HCT116 (cell line): Measurements from ENCODE around the gene UPK3A. TPM values are rescaled to one million over a fixed set of nuclear protein-coding genes. Genes with fewer than 3 reads are reported as not detected.

Source experiments
- ATAC-seq: fragments of 200-7000 bp; cut with Tn5 transposase; 2 replicates; pipeline ENCODE4 v1.9.1; 2020; ENCODE audit warnings: mild to moderate bottlenecking, moderate library complexity
- BruUV-seq: library from RNA; stranded (reverse); fragments of 400-500 nt; replicated peaks from 2 replicates; lab custom pipeline; 2021; lab: Mats Ljungman, UMichigan
- CTCF ChIA-PET: fragments of 300-600 bp; sonication (Branson Sonifier 250); formaldehyde crosslinking; loops from one replicate; lab custom pipeline; 2021; ENCODE audit warnings: antibody characterized with exemption; lab: Charles Lee
- POLR2A ChIA-PET: fragments of 300-600, 350-600 bp; sonication (Branson Sonifier 250); formaldehyde crosslinking; loops from one replicate; lab custom pipeline; 2021; ENCODE audit warnings: antibody characterized with exemption; lab: Charles Lee
- RAD21 ChIA-PET, 2 experiments: fragments of 300-600 bp; sonication (Branson Sonifier 250); formaldehyde crosslinking; loops; one replicate each; lab custom pipeline; 2023; ENCODE audit warnings: low total read pairs in 2 of 2; ENCODE audit not compliant: uncharacterized antibody in 2 of 2, unreplicated experiment in 2 of 2, low non-redundant PET in 1 of 2; lab: Charles Lee
- DNase-seq: peaks from one replicate; pipeline ENCODE4 v3.0.0-alpha.2; 2010; ENCODE audit warnings: low read depth, low spot score
- H2AFZ ChIP-seq: fragments of 200-600 bp; shearing (Covaris generic), sonication (generic); 2 replicates; pipeline ENCODE4 v1.6.1; 2017; ENCODE audit warnings: low read depth, mixed run types, mixed read lengths, antibody characterized with exemption, low read length; ENCODE audit not compliant: poor library complexity, severe bottlenecking
- H3K27ac ChIP-seq: 2 replicates; pipeline ENCODE4 v1.5.1; 2012; ENCODE audit warnings: low read depth, low read length
- H3K27me3 ChIP-seq: fragments of 200-600 bp; sonication (generic); 2 replicates; pipeline ENCODE4 v1.6.1; 2016; ENCODE audit warnings: mixed run types, low read length, mixed read lengths; ENCODE audit not compliant: insufficient read depth
- H3K36me3 ChIP-seq, 2 experiments: fragments of 200-500 bp in 1 of 2; fragments of 200-600 bp in 1 of 2; sonication (Bioruptor generic) in 1 of 2; sonication (generic) in 1 of 2; 2 replicates each; pipeline versions ENCODE4 v1.5.1 to v1.6.1; 2014 to 2016; ENCODE audit warnings: low read length in 2 of 2, inconsistent platforms in 1 of 2, mixed read lengths in 1 of 2, mixed run types in 1 of 2; ENCODE audit not compliant: insufficient read depth in 2 of 2, control insufficient read depth in 1 of 2
- H3K4me1 ChIP-seq, 2 experiments: fragments of 200-600 bp in 1 of 2; sonication (generic) in 1 of 2; 2 replicates each; pipeline versions ENCODE4 v1.5.1 to v1.6.1; 2012 to 2017; ENCODE audit warnings: low read length in 2 of 2, inconsistent platforms in 1 of 2, mild to moderate bottlenecking in 1 of 2, mixed read lengths in 1 of 2, mixed run types in 1 of 2, moderate library complexity in 1 of 2; ENCODE audit not compliant: insufficient read depth in 2 of 2, control insufficient read depth in 1 of 2
- H3K4me2 ChIP-seq: fragments of 200-600 bp; sonication (generic); 2 replicates; pipeline ENCODE4 v1.6.1; 2017; ENCODE audit warnings: mixed run types, low read length, mixed read lengths
- H3K4me3 ChIP-seq, 2 experiments: fragments of 200-600 bp in 1 of 2; sonication (generic) in 1 of 2; replicated peaks in 1 of 2; 2 replicates each; pipeline ENCODE4 v1.5.1; 2011 to 2016; ENCODE audit warnings: low read length in 2 of 2, control low read depth in 1 of 2, low read depth in 1 of 2, mild to moderate bottlenecking in 1 of 2, mixed read lengths in 1 of 2, mixed run types in 1 of 2
- H3K79me2 ChIP-seq: fragments of 200-600 bp; sonication (generic); 2 replicates; pipeline ENCODE4 v1.6.1; 2017; ENCODE audit warnings: mild to moderate bottlenecking, mixed run types, low read length, moderate library complexity, mixed read lengths; ENCODE audit not compliant: insufficient read depth
- H3K9ac ChIP-seq: fragments of 200-600 bp; sonication (generic); 2 replicates; pipeline ENCODE4 v1.6.1; 2016; ENCODE audit warnings: low read length, mixed read lengths
- H3K9me2 ChIP-seq: fragments of 200-600 bp; sonication (generic), shearing (Covaris generic); 2 replicates; pipeline ENCODE4 v1.6.1; 2017; ENCODE audit warnings: mixed run types, mild to moderate bottlenecking, moderate library complexity; ENCODE audit not compliant: insufficient read depth
- H3K9me3 ChIP-seq, 2 experiments: fragments of 200-500 bp in 1 of 2; fragments of 200-600 bp in 1 of 2; sonication (Bioruptor generic) in 1 of 2; sonication (generic) in 1 of 2; 2 replicates each; pipeline ENCODE4 v1.6.1; 2014 to 2017; ENCODE audit warnings: low read length in 2 of 2, mixed read lengths in 2 of 2, inconsistent platforms in 1 of 2, low read depth in 1 of 2, mild to moderate bottlenecking in 1 of 2, mixed run types in 1 of 2, moderate library complexity in 1 of 2; ENCODE audit not compliant: control insufficient read depth in 1 of 2, insufficient read depth in 1 of 2
- H4K20me1 ChIP-seq: fragments of 200-600 bp; sonication (generic), shearing (Covaris generic); 2 replicates; pipeline ENCODE4 v1.6.1; 2017; ENCODE audit warnings: mixed run types, mild to moderate bottlenecking, moderate library complexity; ENCODE audit not compliant: insufficient read depth
- CBX3 ChIP-seq: IDR thresholded peaks from 2 replicates; pipeline ENCODE4 v1.6.1; 2012; ENCODE audit warnings: low read depth
- CEBPB ChIP-seq: IDR thresholded peaks from 2 replicates; pipeline ENCODE4 v1.6.1; 2012; ENCODE audit warnings: low read depth
- EZH2 ChIP-seq: fragments of 200-600 bp; sonication (generic); IDR thresholded peaks from 2 replicates; pipeline ENCODE4 v1.6.1; 2017; ENCODE audit warnings: antibody characterized with exemption, mixed run types
- JUND ChIP-seq: IDR thresholded peaks from 2 replicates; pipeline ENCODE4 v1.6.1; 2012
- POLR2A ChIP-seq: IDR thresholded peaks from 2 replicates; pipeline ENCODE4 v1.7.0; 2011; ENCODE audit warnings: borderline replicate concordance; ENCODE audit not compliant: insufficient read depth, insufficient read length; ENCODE audit errors: extremely low read depth
- SIN3A ChIP-seq: IDR thresholded peaks from 2 replicates; pipeline ENCODE4 v1.6.1; 2012; ENCODE audit warnings: low read depth
- SRF ChIP-seq: IDR thresholded peaks from 2 replicates; pipeline ENCODE4 v1.6.1; 2012; ENCODE audit warnings: low read depth
- TCF7L2 ChIP-seq: IDR thresholded peaks from 2 replicates; pipeline ENCODE4 v1.7.0; 2011; ENCODE audit warnings: borderline replicate concordance, inconsistent platforms; ENCODE audit not compliant: insufficient read depth, insufficient read length; ENCODE audit errors: extremely low read depth
- YY1 ChIP-seq: IDR thresholded peaks from 2 replicates; pipeline ENCODE4 v1.6.1; 2011; ENCODE audit warnings: low read length, low read depth, moderate library complexity, mild to moderate bottlenecking; ENCODE audit not compliant: insufficient replicate concordance; ENCODE audit errors: extremely low read depth
- ZFX ChIP-seq: fragments of 450-650 bp; IDR thresholded peaks from 2 replicates; pipeline ENCODE4 v1.6.1; 2017
- ZNF274 ChIP-seq: fragments of 200-500 bp; sonication (Bioruptor generic); IDR thresholded peaks from 2 replicates; pipeline ENCODE4 v1.6.1; 2014; ENCODE audit warnings: mild to moderate bottlenecking, low read depth, low read length, inconsistent platforms
- intact Hi-C: fragments of 100-400 bp; cut with micrococcal nuclease; formaldehyde crosslinking; loops from 2 replicates; pipeline ENCODE4 v1.10.0; 2022
- total RNA-seq: library from RNA; stranded (reverse); gene quantifications from one replicate; pipeline ENCODE4 v1.2.1, GENCODE V29; 2021; ENCODE audit not compliant: unreplicated experiment
- TF ChIP-seq, protein P1 (sequence below): IDR thresholded peaks from 2 replicates; pipeline ENCODE4 v1.6.1; 2012
- TF ChIP-seq, protein P2 (sequence below), 3 experiments: fragments of 200-600 bp in 1 of 3; sonication (generic) in 1 of 3; IDR thresholded peaks in 2 of 3; conservative IDR thresholded peaks in 1 of 3; 2 replicates each; pipeline ENCODE4 v1.5.1; 2012 to 2017; ENCODE audit warnings: low read depth in 2 of 3, low read length in 2 of 3, antibody characterized with exemption in 1 of 3, borderline replicate concordance in 1 of 3, control low read depth in 1 of 3, mild to moderate bottlenecking in 1 of 3, mixed read lengths in 1 of 3, mixed run types in 1 of 3, moderate library complexity in 1 of 3; ENCODE audit not compliant: insufficient read depth in 1 of 3
- TF ChIP-seq, protein P3 (sequence below): IDR thresholded peaks from 2 replicates; pipeline ENCODE4 v1.6.1; 2011; ENCODE audit warnings: mild to moderate bottlenecking, low read length, moderate library complexity; ENCODE audit not compliant: insufficient replicate concordance; ENCODE audit errors: extremely low read depth

UPK3A gene
- total RNA-seq, 1 experiment from 2014 or later: not detected

DNA sequence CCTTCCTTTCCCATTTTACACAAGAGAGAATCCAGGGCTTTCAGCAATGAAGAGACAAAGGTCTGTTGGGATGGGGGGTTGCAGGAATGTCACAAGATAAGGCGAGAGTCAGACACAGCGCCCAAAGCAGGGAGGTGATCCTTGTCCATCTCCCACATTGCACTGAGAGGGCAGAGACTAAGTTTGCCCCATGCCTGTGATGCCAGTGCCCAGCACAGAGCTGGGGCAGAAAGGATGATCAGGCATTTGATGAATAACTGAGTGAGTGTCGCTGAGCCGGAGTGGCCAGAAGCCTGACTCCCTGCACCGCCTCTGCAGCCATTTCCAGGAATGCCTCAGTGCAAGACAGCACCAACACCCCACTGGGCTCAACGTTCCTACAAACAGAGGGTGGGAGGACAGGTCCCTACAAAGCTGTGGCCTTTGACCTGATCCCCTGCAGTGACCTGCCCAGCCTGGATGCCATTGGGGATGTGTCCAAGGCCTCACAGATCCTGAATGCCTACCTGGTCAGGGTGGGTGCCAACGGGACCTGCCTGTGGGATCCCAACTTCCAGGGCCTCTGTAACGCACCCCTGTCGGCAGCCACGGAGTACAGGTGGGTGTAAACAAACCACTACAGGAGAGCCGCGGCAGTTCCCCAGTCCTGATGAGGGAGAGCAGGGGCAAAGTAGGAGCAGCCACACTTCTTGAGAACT, 2.3 kb downstream of the UPK3A start:
- Histone ChIP-seq H3K27ac (no peak overlapping the region), H3K4me2 (no peak overlapping the region), H3K4me3 (no peak overlapping the region), H3K9me2 (no peaks in the 10 kb centered on the region), H2AFZ (no peak overlapping the region), H3K9ac (no peak overlapping the region), H4K20me1 (no peaks in the 10 kb centered on the region), H3K27me3 (no peaks in the 10 kb centered on the region), H3K4me1 (peaks cover 12 to 31% of the 10 kb centered on the region in 2 experiments; a peak in 3 of 4 replicates), H3K79me2 (no peaks in the 10 kb centered on the region), H3K9me3 (no peaks in the 10 kb centered on the region), H3K36me3 (no peaks in the 10 kb centered on the region)
- no TSS peak for BruUV-seq
- ChIA-PET RAD21 (no interaction called here), POLR2A (no interaction called here), CTCF (no interaction called here)
- intact Hi-C loops: no loop called here
- no peak for ATAC-seq
- no peak for TF ChIP-seq TCF7L2
- no peak for TF ChIP-seq YY1
- no peak for TF ChIP-seq EZH2
- TF ChIP-seq ZNF274: no peak
- TF ChIP-seq POLR2A: no peak
- no peak for TF ChIP-seq SIN3A
- TF ChIP-seq CEBPB: no peak
- no peak for TF ChIP-seq ZFX
- TF ChIP-seq, protein P1, sequence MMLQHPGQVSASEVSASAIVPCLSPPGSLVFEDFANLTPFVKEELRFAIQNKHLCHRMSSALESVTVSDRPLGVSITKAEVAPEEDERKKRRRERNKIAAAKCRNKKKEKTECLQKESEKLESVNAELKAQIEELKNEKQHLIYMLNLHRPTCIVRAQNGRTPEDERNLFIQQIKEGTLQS: no peak
- TF ChIP-seq JUND: no peak
- no peak for TF ChIP-seq SRF
- TF ChIP-seq, protein P2, sequence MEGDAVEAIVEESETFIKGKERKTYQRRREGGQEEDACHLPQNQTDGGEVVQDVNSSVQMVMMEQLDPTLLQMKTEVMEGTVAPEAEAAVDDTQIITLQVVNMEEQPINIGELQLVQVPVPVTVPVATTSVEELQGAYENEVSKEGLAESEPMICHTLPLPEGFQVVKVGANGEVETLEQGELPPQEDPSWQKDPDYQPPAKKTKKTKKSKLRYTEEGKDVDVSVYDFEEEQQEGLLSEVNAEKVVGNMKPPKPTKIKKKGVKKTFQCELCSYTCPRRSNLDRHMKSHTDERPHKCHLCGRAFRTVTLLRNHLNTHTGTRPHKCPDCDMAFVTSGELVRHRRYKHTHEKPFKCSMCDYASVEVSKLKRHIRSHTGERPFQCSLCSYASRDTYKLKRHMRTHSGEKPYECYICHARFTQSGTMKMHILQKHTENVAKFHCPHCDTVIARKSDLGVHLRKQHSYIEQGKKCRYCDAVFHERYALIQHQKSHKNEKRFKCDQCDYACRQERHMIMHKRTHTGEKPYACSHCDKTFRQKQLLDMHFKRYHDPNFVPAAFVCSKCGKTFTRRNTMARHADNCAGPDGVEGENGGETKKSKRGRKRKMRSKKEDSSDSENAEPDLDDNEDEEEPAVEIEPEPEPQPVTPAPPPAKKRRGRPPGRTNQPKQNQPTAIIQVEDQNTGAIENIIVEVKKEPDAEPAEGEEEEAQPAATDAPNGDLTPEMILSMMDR (IDR thresholded peaks at IDR 0.05 in 2 of 3, conservative IDR thresholded peaks at IDR 0.05 in 1 of 3; ENCODE audit: borderline replicate concordance in 1 of 3, insufficient read depth in 1 of 3, low read depth in 2 of 3, low read length in 2 of 3): no peak
- TF ChIP-seq, protein P3, sequence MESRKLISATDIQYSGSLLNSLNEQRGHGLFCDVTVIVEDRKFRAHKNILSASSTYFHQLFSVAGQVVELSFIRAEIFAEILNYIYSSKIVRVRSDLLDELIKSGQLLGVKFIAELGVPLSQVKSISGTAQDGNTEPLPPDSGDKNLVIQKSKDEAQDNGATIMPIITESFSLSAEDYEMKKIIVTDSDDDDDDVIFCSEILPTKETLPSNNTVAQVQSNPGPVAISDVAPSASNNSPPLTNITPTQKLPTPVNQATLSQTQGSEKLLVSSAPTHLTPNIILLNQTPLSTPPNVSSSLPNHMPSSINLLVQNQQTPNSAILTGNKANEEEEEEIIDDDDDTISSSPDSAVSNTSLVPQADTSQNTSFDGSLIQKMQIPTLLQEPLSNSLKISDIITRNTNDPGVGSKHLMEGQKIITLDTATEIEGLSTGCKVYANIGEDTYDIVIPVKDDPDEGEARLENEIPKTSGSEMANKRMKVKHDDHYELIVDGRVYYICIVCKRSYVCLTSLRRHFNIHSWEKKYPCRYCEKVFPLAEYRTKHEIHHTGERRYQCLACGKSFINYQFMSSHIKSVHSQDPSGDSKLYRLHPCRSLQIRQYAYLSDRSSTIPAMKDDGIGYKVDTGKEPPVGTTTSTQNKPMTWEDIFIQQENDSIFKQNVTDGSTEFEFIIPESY: no peak
- TF ChIP-seq CBX3: no peak
- no peak for DNase-seq
